Suprapubic skin (tissue), 4 donors: ENCODE results near the gene ACTR1A. TPM values are rescaled to one million over a fixed set of nuclear protein-coding genes. Genes with fewer than 3 reads are reported as not detected.

Experiments
- DNase-seq, 2 donors: peaks; one replicate each; pipeline ENCODE4 v3.0.0-alpha.2; 2019; ENCODE audit warnings: low spot score in 2 of 2
- H3K27ac ChIP-seq: fragments of 200-600 bp; sonication (generic); one replicate; pipeline ENCODE4 v1.5.1; 2019
- H3K27me3 ChIP-seq: fragments of 200-600 bp; sonication (generic); one replicate; pipeline ENCODE4 v1.5.1; 2019
- H3K36me3 ChIP-seq: fragments of 200-600 bp; sonication (generic); one replicate; pipeline ENCODE4 v1.5.1; 2019
- H3K4me1 ChIP-seq: fragments of 200-600 bp; sonication (generic); one replicate; pipeline ENCODE4 v1.5.1; 2019
- H3K4me3 ChIP-seq: fragments of 200-600 bp; sonication (generic); one replicate; pipeline ENCODE4 v1.5.1; 2019; ENCODE audit warnings: mild to moderate bottlenecking
- H3K9me3 ChIP-seq: fragments of 200-600 bp; sonication (generic); one replicate; pipeline ENCODE4 v1.5.1; 2019
- EP300 ChIP-seq: sonication (generic); formaldehyde crosslinking; IDR thresholded peaks from one replicate; pipeline ENCODE4 v1.6.1; 2017; ENCODE audit warnings: antibody characterized with exemption
- POLR2A ChIP-seq, 2 donors: fragments of 450-650 bp; IDR thresholded peaks; one replicate each; pipeline ENCODE4 v1.6.1; 2017; ENCODE audit warnings: antibody characterized with exemption in 2 of 2, mild to moderate bottlenecking in 2 of 2, moderate library complexity in 2 of 2
- POLR2AphosphoS5 ChIP-seq, 3 donors: sonication (generic); formaldehyde crosslinking; IDR thresholded peaks; one replicate each; pipeline ENCODE4 v1.6.1; 2017; ENCODE audit warnings: antibody characterized with exemption in 3 of 3
- WGBS: methylation state at CpG from one replicate; pipeline ENCODE4 v1.1.5; 2018; 5-methylcytosine and 5-hydroxymethylcytosine counted together
- total RNA-seq, 4 donors: library from RNA; depleted of rRNA; stranded (reverse); fragments of >200 nt; gene quantifications; one replicate each; pipeline ENCODE4 v1.1.0, GENCODE V29; 2016
- TF ChIP-seq, protein P1 (sequence below), 2 donors: fragments of 200-600 bp in 1 of 2; fragments of 450-650 bp in 1 of 2; sonication (generic) in 1 of 2; IDR thresholded peaks; one replicate each; pipeline ENCODE4 v1.5.1; 2016 to 2019; ENCODE audit warnings: antibody characterized with exemption in 2 of 2, mild to moderate bottlenecking in 1 of 2, moderate library complexity in 1 of 2

Gene ACTR1A
- total RNA-seq, 4 donors from 2014 or later = 71.5 to 108 (median 105) TPM

DNA sequence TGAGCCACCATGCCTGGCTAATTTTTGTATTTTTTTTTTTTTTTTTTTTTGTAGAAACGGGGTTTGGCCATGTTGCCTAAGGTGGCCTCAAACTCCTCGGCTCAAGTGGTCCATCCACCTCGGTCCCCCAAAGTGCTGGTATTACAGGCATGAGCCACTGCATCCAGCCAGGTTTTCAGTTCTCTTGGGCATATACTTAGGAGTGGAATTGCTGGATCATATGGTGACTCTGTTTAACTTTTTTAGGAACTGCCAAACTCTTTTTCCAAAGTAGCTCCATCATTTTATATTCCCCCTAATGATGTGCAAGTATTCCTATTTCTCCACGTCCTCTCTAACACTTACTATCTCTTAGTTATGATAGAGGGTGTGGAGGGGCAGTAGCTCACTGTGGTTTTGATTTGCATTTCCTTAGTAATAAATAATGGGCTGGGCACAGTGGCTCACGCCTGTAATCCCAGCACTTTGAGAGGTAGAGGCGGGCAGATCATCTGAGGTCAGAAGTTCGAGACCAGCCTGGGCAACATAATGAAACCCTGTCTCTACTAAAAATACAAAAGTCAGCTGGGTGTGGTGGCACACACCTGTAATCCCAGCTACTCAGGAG, 42.9 kb upstream of the ACTR1A start:
- H3K27ac ChIP-seq = no peak overlapping the region
- no peak for DNase-seq
- no peak overlapping the region for H3K4me3 ChIP-seq
- peaks cover 5% of the 10 kb centered on the region for H3K36me3 ChIP-seq
- H3K9me3 ChIP-seq = no peaks in the 10 kb centered on the region
- WGBS = 89% methylated on average over 7 of the region's 7 CpGs
- no peak for TF ChIP-seq POLR2A (IDR thresholded peaks at IDR 0.05)
- TF ChIP-seq, protein P1, sequence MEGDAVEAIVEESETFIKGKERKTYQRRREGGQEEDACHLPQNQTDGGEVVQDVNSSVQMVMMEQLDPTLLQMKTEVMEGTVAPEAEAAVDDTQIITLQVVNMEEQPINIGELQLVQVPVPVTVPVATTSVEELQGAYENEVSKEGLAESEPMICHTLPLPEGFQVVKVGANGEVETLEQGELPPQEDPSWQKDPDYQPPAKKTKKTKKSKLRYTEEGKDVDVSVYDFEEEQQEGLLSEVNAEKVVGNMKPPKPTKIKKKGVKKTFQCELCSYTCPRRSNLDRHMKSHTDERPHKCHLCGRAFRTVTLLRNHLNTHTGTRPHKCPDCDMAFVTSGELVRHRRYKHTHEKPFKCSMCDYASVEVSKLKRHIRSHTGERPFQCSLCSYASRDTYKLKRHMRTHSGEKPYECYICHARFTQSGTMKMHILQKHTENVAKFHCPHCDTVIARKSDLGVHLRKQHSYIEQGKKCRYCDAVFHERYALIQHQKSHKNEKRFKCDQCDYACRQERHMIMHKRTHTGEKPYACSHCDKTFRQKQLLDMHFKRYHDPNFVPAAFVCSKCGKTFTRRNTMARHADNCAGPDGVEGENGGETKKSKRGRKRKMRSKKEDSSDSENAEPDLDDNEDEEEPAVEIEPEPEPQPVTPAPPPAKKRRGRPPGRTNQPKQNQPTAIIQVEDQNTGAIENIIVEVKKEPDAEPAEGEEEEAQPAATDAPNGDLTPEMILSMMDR (IDR thresholded peaks at IDR 0.05) = no peak
- TF ChIP-seq POLR2AphosphoS5 (IDR thresholded peaks at IDR 0.05) = no peak
- no peak for TF ChIP-seq EP300
- peaks cover 12% of the 10 kb centered on the region for H3K4me1 ChIP-seq
- no peaks in the 10 kb centered on the region for H3K27me3 ChIP-seq

DNA sequence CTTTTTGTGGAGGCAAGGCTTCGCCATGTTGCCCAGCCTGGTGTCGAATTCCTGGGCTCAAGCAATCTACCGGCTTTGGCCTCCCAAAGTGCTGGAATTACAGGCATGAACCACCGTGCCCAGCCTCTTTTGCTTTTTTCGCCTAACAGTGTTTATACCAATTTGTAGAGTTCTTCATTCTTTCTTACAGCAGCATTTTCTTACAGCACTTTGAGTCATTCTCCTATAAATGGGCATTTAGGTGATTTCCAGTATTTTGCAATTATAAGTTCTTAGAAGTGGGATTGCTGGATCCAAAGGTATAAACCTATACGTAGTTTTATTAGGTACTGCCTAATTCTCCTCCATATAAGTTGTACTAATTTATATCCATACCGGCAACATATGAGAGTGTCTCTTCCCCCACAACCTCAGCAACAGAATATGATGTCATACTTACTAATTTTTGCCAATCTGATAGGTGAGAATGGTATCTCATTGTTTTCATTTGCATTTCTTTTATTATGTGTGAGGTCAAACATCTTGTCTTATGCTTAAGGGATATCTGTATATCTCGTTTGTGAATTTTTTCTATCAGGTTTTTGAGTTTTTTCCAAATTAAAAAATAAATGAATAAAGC, 40.4 kb upstream of the ACTR1A start:
- DNase-seq = no peak
- peaks cover 12% of the 10 kb centered on the region for H3K4me1 ChIP-seq
- WGBS = 79% methylated on average over 8 of the region's 8 CpGs
- no peaks in the 10 kb centered on the region for H3K36me3 ChIP-seq
- no peaks in the 10 kb centered on the region for H3K9me3 ChIP-seq
- TF ChIP-seq POLR2AphosphoS5 (IDR thresholded peaks at IDR 0.05) = no peak
- no peak for TF ChIP-seq POLR2A (IDR thresholded peaks at IDR 0.05)
- TF ChIP-seq, protein P1 (IDR thresholded peaks at IDR 0.05) = no peak
- TF ChIP-seq EP300 = no peak
- H3K4me3 ChIP-seq = no peak overlapping the region
- H3K27me3 ChIP-seq = no peaks in the 10 kb centered on the region
- H3K27ac ChIP-seq = no peak overlapping the region

DNA sequence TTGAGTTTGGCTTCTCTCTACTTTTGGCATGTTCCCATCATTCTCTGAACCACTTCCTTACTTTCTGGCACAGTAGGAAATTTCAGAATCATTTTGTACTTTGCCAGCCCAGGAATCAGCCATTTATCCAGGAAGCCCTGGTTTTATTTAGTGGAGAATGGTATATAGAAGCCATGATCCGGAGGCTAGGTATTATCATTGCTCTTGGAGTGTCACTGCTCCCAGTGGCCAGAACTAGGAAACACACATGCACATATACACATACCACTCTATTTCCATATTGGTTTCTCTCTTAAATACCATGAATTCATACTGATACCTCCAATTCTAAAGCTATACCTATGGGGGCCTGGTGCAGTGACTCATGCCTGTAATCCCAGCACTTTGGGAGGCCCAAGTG, 37.5 kb upstream of the ACTR1A start:
- H3K27ac ChIP-seq = no peak overlapping the region
- no peak for TF ChIP-seq EP300
- TF ChIP-seq, protein P1 (IDR thresholded peaks at IDR 0.05) = peak in 1 of 2 donors; percentile 41
- WGBS = 75% methylated on average over 1 of the region's 1 CpG

DNA sequence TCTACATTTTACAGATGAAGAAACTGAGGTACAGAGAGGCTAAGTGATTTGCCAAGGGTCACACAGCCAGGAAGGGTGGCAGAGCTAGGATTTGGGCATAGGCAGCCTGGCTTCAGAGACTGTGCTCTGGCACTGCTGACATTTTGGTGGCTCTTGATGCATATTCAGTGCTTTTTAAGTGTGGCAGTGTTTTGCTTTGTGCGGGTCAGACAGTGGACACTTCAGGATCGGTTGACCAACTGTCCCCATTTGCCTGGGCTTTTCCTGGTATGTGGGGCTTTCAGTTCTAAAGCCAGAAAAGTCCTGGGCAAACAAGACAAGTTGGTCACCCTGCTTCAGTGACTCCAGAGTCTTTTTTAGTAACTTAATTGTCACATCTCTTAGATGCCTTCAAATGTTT, 36.3 kb upstream of the ACTR1A start:
- DNase-seq = no peak
- H3K9me3 ChIP-seq = no peaks in the 10 kb centered on the region
- H3K36me3 ChIP-seq = no peaks in the 10 kb centered on the region
- 76% methylated on average over 2 of the region's 2 CpGs for WGBS
- H3K4me1 ChIP-seq = no peaks in the 10 kb centered on the region
- H3K27ac ChIP-seq = no peak overlapping the region
- TF ChIP-seq EP300 = no peak
- TF ChIP-seq, protein P1 (IDR thresholded peaks at IDR 0.05) = no peak
- TF ChIP-seq POLR2A (IDR thresholded peaks at IDR 0.05) = no peak
- TF ChIP-seq POLR2AphosphoS5 (IDR thresholded peaks at IDR 0.05) = no peak
- H3K27me3 ChIP-seq = no peaks in the 10 kb centered on the region
- H3K4me3 ChIP-seq = no peak overlapping the region

More for the DNA sequence above, 37.5 kb upstream of the ACTR1A start:
- H3K4me3 ChIP-seq = no peak overlapping the region
- no peaks in the 10 kb centered on the region for H3K27me3 ChIP-seq
- DNase-seq = no peak
- H3K4me1 ChIP-seq = no peaks in the 10 kb centered on the region
- no peaks in the 10 kb centered on the region for H3K36me3 ChIP-seq
- no peaks in the 10 kb centered on the region for H3K9me3 ChIP-seq

DNA sequence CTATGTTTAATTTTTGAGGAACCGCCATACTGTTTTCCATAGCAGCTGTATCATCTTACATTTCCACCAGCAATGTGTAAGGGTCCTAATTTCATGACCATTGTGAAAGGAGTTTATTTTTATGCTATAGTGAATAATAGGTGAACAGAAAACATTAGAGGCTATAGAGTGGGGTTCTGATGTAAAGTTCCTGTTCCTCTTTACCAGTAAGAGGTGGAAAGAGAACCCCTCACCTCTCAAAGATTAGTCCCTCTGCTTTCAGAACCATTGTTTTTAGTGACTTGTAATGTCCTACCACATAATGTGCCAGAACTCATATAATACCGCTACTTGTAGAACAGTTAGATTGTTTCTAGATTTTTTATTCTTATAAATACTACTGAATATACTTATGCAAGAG, 35.4 kb upstream of the ACTR1A start:
- no peak overlapping the region for H3K4me3 ChIP-seq
- WGBS = 94% methylated on average over 2 of the region's 2 CpGs
- no peaks in the 10 kb centered on the region for H3K27me3 ChIP-seq
- TF ChIP-seq EP300 = no peak
- TF ChIP-seq POLR2AphosphoS5 (IDR thresholded peaks at IDR 0.05) = no peak
- no peak for TF ChIP-seq POLR2A (IDR thresholded peaks at IDR 0.05)
- TF ChIP-seq, protein P1 (IDR thresholded peaks at IDR 0.05) = no peak
- no peaks in the 10 kb centered on the region for H3K9me3 ChIP-seq
- no peak overlapping the region for H3K27ac ChIP-seq
- no peak for DNase-seq
- no peaks in the 10 kb centered on the region for H3K4me1 ChIP-seq
- H3K36me3 ChIP-seq = no peaks in the 10 kb centered on the region
